ENCODE measurements around the gene IRX4.

- no peak for TF ChIP-seq POLR2AphosphoS5 (IDR thresholded peaks at IDR 0.05)
- TF ChIP-seq CTCF (IDR thresholded peaks at IDR 0.05) = no peak
- no peak for TF ChIP-seq EP300 (IDR thresholded peaks at IDR 0.05)
- TF ChIP-seq POLR2A (IDR thresholded peaks at IDR 0.05) = no peak
Measured at GRCh38 chr5:1857256-1857600, 25.5 kb downstream of the IRX4 start.
